ENCODE data around the gene RBPJL. TPM values are rescaled to one million over a fixed set of nuclear protein-coding genes. Genes with fewer than 3 reads are reported as not detected.

Gene RBPJL
- total RNA-seq, 1 donor from 2014 or later: not detected

- DNase-seq (ENCODE audit: low spot score in 2 of 2): no peak
- no peak overlapping the region for H3K4me3 ChIP-seq
- no peaks in the 10 kb centered on the region for H3K9me3 ChIP-seq
- H3K4me1 ChIP-seq: no peaks in the 10 kb centered on the region
- peaks cover 36 to 47% of the 10 kb centered on the region in 2 donors for H3K36me3 ChIP-seq
- no peak overlapping the region for H3K27ac ChIP-seq
- TF ChIP-seq, protein P1, sequence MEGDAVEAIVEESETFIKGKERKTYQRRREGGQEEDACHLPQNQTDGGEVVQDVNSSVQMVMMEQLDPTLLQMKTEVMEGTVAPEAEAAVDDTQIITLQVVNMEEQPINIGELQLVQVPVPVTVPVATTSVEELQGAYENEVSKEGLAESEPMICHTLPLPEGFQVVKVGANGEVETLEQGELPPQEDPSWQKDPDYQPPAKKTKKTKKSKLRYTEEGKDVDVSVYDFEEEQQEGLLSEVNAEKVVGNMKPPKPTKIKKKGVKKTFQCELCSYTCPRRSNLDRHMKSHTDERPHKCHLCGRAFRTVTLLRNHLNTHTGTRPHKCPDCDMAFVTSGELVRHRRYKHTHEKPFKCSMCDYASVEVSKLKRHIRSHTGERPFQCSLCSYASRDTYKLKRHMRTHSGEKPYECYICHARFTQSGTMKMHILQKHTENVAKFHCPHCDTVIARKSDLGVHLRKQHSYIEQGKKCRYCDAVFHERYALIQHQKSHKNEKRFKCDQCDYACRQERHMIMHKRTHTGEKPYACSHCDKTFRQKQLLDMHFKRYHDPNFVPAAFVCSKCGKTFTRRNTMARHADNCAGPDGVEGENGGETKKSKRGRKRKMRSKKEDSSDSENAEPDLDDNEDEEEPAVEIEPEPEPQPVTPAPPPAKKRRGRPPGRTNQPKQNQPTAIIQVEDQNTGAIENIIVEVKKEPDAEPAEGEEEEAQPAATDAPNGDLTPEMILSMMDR (IDR thresholded peaks at IDR 0.05): no peak
- intact Hi-C loops (cut with DNase I): no loop called here
- no peaks in the 10 kb centered on the region for H3K27me3 ChIP-seq
Observed at GRCh38 chr20:45325371-45325770, 18.7 kb downstream of the RBPJL start.

GRCh38 chr20:45328451-45328850 lies 21.8 kb downstream of the RBPJL start:
- H3K27me3 ChIP-seq: no peaks in the 10 kb centered on the region
- intact Hi-C loops (cut with DNase I): no loop called here
- H3K36me3 ChIP-seq: peaks cover 66 to 78% of the 10 kb centered on the region in 2 donors
- no peak for DNase-seq (ENCODE audit: low spot score in 2 of 2)
- H3K4me1 ChIP-seq: no peaks in the 10 kb centered on the region
- TF ChIP-seq, protein P1 (IDR thresholded peaks at IDR 0.05): no peak
- H3K4me3 ChIP-seq: no peak overlapping the region
- no peaks in the 10 kb centered on the region for H3K9me3 ChIP-seq
- H3K27ac ChIP-seq: no peak overlapping the region

- peaks cover 66 to 88% of the 10 kb centered on the region in 2 donors for H3K36me3 ChIP-seq
- no peaks in the 10 kb centered on the region for H3K9me3 ChIP-seq
- no peaks in the 10 kb centered on the region for H3K4me1 ChIP-seq
- no peaks in the 10 kb centered on the region for H3K27me3 ChIP-seq
- DNase-seq (ENCODE audit: low spot score in 2 of 2): no peak
- intact Hi-C loops (cut with DNase I): no loop called here
- no peak overlapping the region for H3K4me3 ChIP-seq
- TF ChIP-seq, protein P1 (IDR thresholded peaks at IDR 0.05): no peak
- no peak overlapping the region for H3K27ac ChIP-seq
Observed at GRCh38 chr20:45329497-45330319, 23.1 kb downstream of the RBPJL start.

DNA sequence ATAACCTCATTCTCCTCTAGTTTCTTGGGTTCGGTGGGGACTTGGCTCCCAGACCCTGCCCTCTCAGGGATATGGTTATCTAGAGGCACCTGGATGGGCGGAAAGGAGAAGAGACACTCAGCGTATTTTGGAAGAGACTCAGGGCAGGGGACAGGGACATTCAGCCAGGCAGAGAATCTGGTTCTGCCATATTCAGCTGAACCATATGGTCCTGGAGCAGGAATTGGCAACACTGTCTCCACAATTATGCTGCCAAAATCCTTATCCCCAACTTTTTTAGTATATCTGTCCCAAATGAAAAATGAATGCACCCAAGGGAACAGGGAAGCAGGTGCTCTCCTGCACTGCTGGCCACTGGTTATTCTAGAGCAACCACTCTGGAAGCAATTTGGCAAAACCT lies 23.8 kb downstream of the RBPJL start:
- no peaks in the 10 kb centered on the region for H3K9me3 ChIP-seq
- no peaks in the 10 kb centered on the region for H3K27me3 ChIP-seq
- H3K4me1 ChIP-seq: peaks cover 0 to 1% of the 10 kb centered on the region in 2 donors
- DNase-seq (ENCODE audit: low spot score in 2 of 2): no peak
- intact Hi-C loops (cut with DNase I): no loop called here
- H3K4me3 ChIP-seq: no peak overlapping the region
- no peak overlapping the region for H3K27ac ChIP-seq
- H3K36me3 ChIP-seq: peaks cover 72 to 89% of the 10 kb centered on the region in 2 donors
- TF ChIP-seq, protein P1 (IDR thresholded peaks at IDR 0.05): no peak

GRCh38 chr20:45336530-45337366 lies 30.1 kb downstream of the RBPJL start:
- intact Hi-C loops (cut with DNase I): loop anchor here (1.0 to 5.0 kb wide), 3 partner anchors 12 to 441 kb away; partner anchors contain the start of genes SDC4 and SYS1
- Histone ChIP-seq H3K36me3 (peaks cover 27 to 37% of the 10 kb centered on the region in 2 donors), H3K27me3 (no peaks in the 10 kb centered on the region), H3K4me1 (peaks cover 22 to 55% of the 10 kb centered on the region in 2 donors), H3K27ac (peak overlapping the region; percentile 89 to 93), H3K4me3 (peak overlapping the region in 1 of 2 donors; percentile 7), H3K9me3 (no peaks in the 10 kb centered on the region)
- DNase-seq (ENCODE audit: low spot score in 2 of 2): peak; percentile 76 to 93
- TF ChIP-seq, protein P1 (IDR thresholded peaks at IDR 0.05): no peak
